RWPE2 (cell line): ENCODE results near the gene CALML3.

Experiments used
- ATAC-seq: fragments of 200-7000 bp; cut with Tn5 transposase; 3 replicates; pipeline ENCODE4 v1.9.1; 2021; ENCODE audit warnings: low read depth
- DNase-seq: peaks from one replicate; pipeline ENCODE4 v3.0.0-alpha.2; 2020; ENCODE audit warnings: low spot score
- H3K27ac ChIP-seq: fragments of 450-650 bp; 2 replicates; pipeline ENCODE4 v1.5.1; 2017; ENCODE audit warnings: mild to moderate bottlenecking; ENCODE audit not compliant: poor library complexity, severe bottlenecking
- H3K27me3 ChIP-seq: fragments of 250-450 bp; sonication (Bioruptor Pico); 2 replicates; pipeline ENCODE4 v1.5.1; 2021; ENCODE audit warnings: mild to moderate bottlenecking, moderate library complexity; ENCODE audit not compliant: insufficient read depth, poor library complexity, severe bottlenecking
- H3K36me3 ChIP-seq: fragments of 250-450 bp; sonication (Bioruptor Pico); 2 replicates; pipeline ENCODE4 v1.5.1; 2020; ENCODE audit warnings: low read depth, mild to moderate bottlenecking, moderate library complexity
- H3K4me1 ChIP-seq: fragments of 250-450 bp; sonication (Bioruptor Pico); 2 replicates; pipeline ENCODE4 v1.5.1; 2021; ENCODE audit warnings: mild to moderate bottlenecking, moderate library complexity; ENCODE audit not compliant: insufficient read depth, poor library complexity, severe bottlenecking
- H3K4me3 ChIP-seq: fragments of 250-450 bp; sonication (Bioruptor Pico); 2 replicates; pipeline ENCODE4 v1.5.1; 2021; ENCODE audit warnings: mild to moderate bottlenecking, moderate library complexity; ENCODE audit not compliant: severe bottlenecking
- H3K9me3 ChIP-seq: fragments of 250-450 bp; sonication (Bioruptor Pico); 2 replicates; pipeline ENCODE4 v1.5.1; 2021; ENCODE audit warnings: mild to moderate bottlenecking, moderate library complexity; ENCODE audit not compliant: severe bottlenecking
- CTCF ChIP-seq: fragments of 450-650 bp; IDR thresholded peaks from one replicate; pipeline ENCODE4 v1.5.1; 2017; ENCODE audit warnings: mild to moderate bottlenecking, moderate library complexity; ENCODE audit not compliant: poor library complexity, severe bottlenecking

Gene CALML3

GRCh38 chr10:5532307-5532605 lies 7.5 kb downstream of the CALML3 start:
- H3K4me3 ChIP-seq: no peak overlapping the region
- no peaks in the 10 kb centered on the region for H3K27me3 ChIP-seq
- H3K27ac ChIP-seq: no peak overlapping the region
- ATAC-seq (no peak), DNase-seq (no peak)
- no peak for TF ChIP-seq CTCF
- no peaks in the 10 kb centered on the region for H3K36me3 ChIP-seq
- no peaks in the 10 kb centered on the region for H3K9me3 ChIP-seq
- peaks cover 3% of the 10 kb centered on the region for H3K4me1 ChIP-seq

- DNase-seq (no peak), ATAC-seq (no peak)
- Histone ChIP-seq H3K27ac (no peak overlapping the region), H3K9me3 (no peaks in the 10 kb centered on the region), H3K4me3 (no peak overlapping the region), H3K27me3 (no peaks in the 10 kb centered on the region), H3K36me3 (no peaks in the 10 kb centered on the region), H3K4me1 (peaks cover 3% of the 10 kb centered on the region)
- no peak for TF ChIP-seq CTCF
These were observed 7.9 kb downstream of the CALML3 start for GRCh38 chr10:5532618-5533097.

- no peak for DNase-seq
- TF ChIP-seq CTCF: no peak
- peaks cover 7% of the 10 kb centered on the region for H3K4me1 ChIP-seq
- no peaks in the 10 kb centered on the region for H3K36me3 ChIP-seq
- no peaks in the 10 kb centered on the region for H3K9me3 ChIP-seq
- no peak overlapping the region for H3K27ac ChIP-seq
- H3K4me3 ChIP-seq: no peak overlapping the region
- no peak for ATAC-seq
- no peaks in the 10 kb centered on the region for H3K27me3 ChIP-seq
These were observed 8.5 kb downstream of the CALML3 start for GRCh38 chr10:5533098-5533731.

GRCh38 chr10:5534051-5534821 lies 9.5 kb downstream of the CALML3 start:
- Histone ChIP-seq H3K36me3 (no peaks in the 10 kb centered on the region), H3K9me3 (no peaks in the 10 kb centered on the region), H3K27me3 (no peaks in the 10 kb centered on the region), H3K27ac (no peak overlapping the region), H3K4me3 (no peak overlapping the region), H3K4me1 (peaks cover 17% of the 10 kb centered on the region)
- DNase-seq (no peak), ATAC-seq (no peak)
- TF ChIP-seq CTCF: no peak
